Endothelial cell of umbilical vein (primary cell): ENCODE data around the gene KCNJ5. TPM values are rescaled to one million over a fixed set of nuclear protein-coding genes. Genes with fewer than 3 reads are reported as not detected.

Source experiments
- BruUV-seq: library from RNA; stranded (reverse); fragments of 400-500 nt; replicated peaks from 2 replicates; lab custom pipeline; 2021; lab: Mats Ljungman, UMichigan
- CTCF ChIA-PET: fragments of 300-600, 350-600 bp; sonication (Branson Sonifier 250); formaldehyde crosslinking; loops from one replicate; lab custom pipeline; 2021; ENCODE audit warnings: antibody characterized with exemption, inconsistent platforms; lab: Charles Lee
- POLR2A ChIA-PET: fragments of 300-600, 350-600 bp; sonication (Branson Sonifier 250); formaldehyde crosslinking; loops from one replicate; lab custom pipeline; 2021; ENCODE audit warnings: antibody characterized with exemption, inconsistent platforms; lab: Charles Lee
- DNase-seq: peaks from one replicate; pipeline ENCODE4 v3.0.0-alpha.2; 2011; ENCODE audit warnings: low read depth, low spot score
- FAIRE-seq: peaks from 2 replicates; lab custom pipeline; 2011; peaks lifted over from hg19 to GRCh38; lab: Jason Lieb, UNC
- H2AFZ ChIP-seq: 2 replicates; pipeline ENCODE4 v1.6.0; 2012; ENCODE audit warnings: low read depth, low read length, control low read depth, inconsistent platforms
- H3K27ac ChIP-seq: 2 replicates; pipeline ENCODE4 v1.5.1; 2011; ENCODE audit warnings: low read depth, mild to moderate bottlenecking, control low read depth, low read length, moderate library complexity; ENCODE audit not compliant: insufficient read depth
- H3K27me3 ChIP-seq, 2 experiments: 2 replicates each; pipeline versions ENCODE4 v1.6.0 to v1.6.1; 2011; ENCODE audit warnings: low read length in 2 of 2, mixed read lengths in 1 of 2; ENCODE audit not compliant: control insufficient read depth in 2 of 2, insufficient read depth in 2 of 2
- H3K36me3 ChIP-seq, 2 experiments: 2 replicates in 1 of 2; 3 replicates in 1 of 2; pipeline ENCODE4 v1.5.1; 2011; ENCODE audit warnings: low read length in 2 of 2, mild to moderate bottlenecking in 1 of 2, moderate library complexity in 1 of 2; ENCODE audit not compliant: control insufficient read depth in 2 of 2, insufficient read depth in 2 of 2; ENCODE audit errors: extremely low read depth in 1 of 2
- H3K4me1 ChIP-seq: 3 replicates; pipeline ENCODE4 v1.5.1; 2011; ENCODE audit warnings: mild to moderate bottlenecking, low read length; ENCODE audit not compliant: control insufficient read depth, insufficient read depth; ENCODE audit errors: extremely low read depth
- H3K4me2 ChIP-seq: 2 replicates; pipeline ENCODE4 v1.6.1; 2011; ENCODE audit warnings: low read length, control low read depth, mixed read lengths; ENCODE audit not compliant: insufficient read depth
- H3K4me3 ChIP-seq, 3 experiments: fragments of 200-600 bp in 1 of 3; sonication (generic), shearing (Covaris generic) in 1 of 3; replicated peaks in 1 of 3; 2 replicates each; pipeline ENCODE4 v1.5.1; 2011 to 2016; ENCODE audit warnings: control low read depth in 3 of 3, low read length in 3 of 3, mild to moderate bottlenecking in 2 of 3, inconsistent platforms in 1 of 3, low read depth in 1 of 3, moderate library complexity in 1 of 3; ENCODE audit not compliant: insufficient read depth in 1 of 3
- H3K79me2 ChIP-seq: 2 replicates; pipeline ENCODE4 v1.6.0; 2012; ENCODE audit warnings: low read length, inconsistent platforms; ENCODE audit not compliant: control insufficient read depth, insufficient read depth
- H3K9ac ChIP-seq: replicated peaks from 2 replicates; pipeline ENCODE3; 2011; ENCODE audit warnings: low read length, control low read depth; ENCODE audit not compliant: insufficient read depth; ENCODE audit errors: extremely low read depth
- H3K9me1 ChIP-seq: replicated peaks from 3 replicates; pipeline ENCODE4 v1.6.0; 2011; ENCODE audit warnings: mild to moderate bottlenecking, low read length; ENCODE audit not compliant: control insufficient read depth, insufficient read depth; ENCODE audit errors: extremely low read depth
- H3K9me3 ChIP-seq: replicated peaks from 2 replicates; pipeline ENCODE4 v1.5.1; 2012; ENCODE audit warnings: low read length, inconsistent platforms; ENCODE audit not compliant: control insufficient read depth, insufficient read depth
- H4K20me1 ChIP-seq: replicated peaks from 2 replicates; pipeline ENCODE3; 2011; ENCODE audit warnings: mild to moderate bottlenecking, low read length; ENCODE audit not compliant: control insufficient read depth, insufficient read depth; ENCODE audit errors: extremely low read depth
- CTCF ChIP-seq, 2 donors: IDR thresholded peaks; 1 replicate in 1 of 2; 2 replicates in 1 of 2; pipeline ENCODE4 v1.5.1; 2011; ENCODE audit warnings: low read length in 2 of 2, mild to moderate bottlenecking in 2 of 2, moderate library complexity in 2 of 2, control low read depth in 1 of 2, inconsistent platforms in 1 of 2, low read depth in 1 of 2; ENCODE audit not compliant: insufficient read depth in 1 of 2; ENCODE audit errors: extremely low read depth in 1 of 2
- EZH2 ChIP-seq: IDR thresholded peaks from 2 replicates; pipeline ENCODE4 v1.6.1; 2012; ENCODE audit warnings: borderline replicate concordance, low read depth, mild to moderate bottlenecking, moderate library complexity, low read length, inconsistent platforms; ENCODE audit not compliant: severe bottlenecking
- FOS ChIP-seq: IDR thresholded peaks from 2 replicates; pipeline ENCODE4 v1.6.1; 2011; ENCODE audit warnings: mild to moderate bottlenecking, low read length, moderate library complexity, borderline replicate concordance; ENCODE audit not compliant: insufficient read depth
- GATA2 ChIP-seq: IDR thresholded peaks from 2 replicates; pipeline ENCODE4 v1.7.0; 2011; ENCODE audit warnings: low read depth, mild to moderate bottlenecking, moderate library complexity, mixed read lengths, low read length; ENCODE audit not compliant: insufficient read length, insufficient read depth
- MYC ChIP-seq: IDR thresholded peaks from one replicate; pipeline ENCODE4 v1.6.1; 2011; ENCODE audit warnings: mild to moderate bottlenecking, low read depth, low read length
- POLR2AphosphoS5 ChIP-seq: IDR thresholded peaks from 2 replicates; pipeline ENCODE4 v1.6.1; 2012; ENCODE audit warnings: low read depth, mild to moderate bottlenecking, control low read depth, low read length, moderate library complexity; ENCODE audit not compliant: insufficient read depth
- dilution Hi-C: fragments of 300-500 bp; cut with MboI; formaldehyde crosslinking; loops from one replicate; pipeline ENCODE4 v1.15.0; 2019; ENCODE audit warnings: low sequenced_read_pairs; ENCODE audit not compliant: extremely low pct_ligation_motif_present
- intact Hi-C: fragments of 100-400 bp; cut with micrococcal nuclease; formaldehyde crosslinking; loops from one replicate; pipeline ENCODE4 v1.10.0; 2022
- polyA plus RNA-seq, 4 experiments: library from polyadenylated mRNA; depleted of rRNA in 3 of 4; stranded (reverse) in 3 of 4; unstranded in 1 of 4; fragments of >200 nt; gene quantifications; 2 replicates each; pipeline versions ENCODE4 v1.2.1 to v1.2.3, GENCODE V29; 2011 to 2012; ENCODE audit warnings: missing spikeins in 1 of 4
- total RNA-seq: library from RNA; stranded (reverse); gene quantifications from 2 replicates; pipeline ENCODE4 v1.2.3, GENCODE V29; 2021
- TF ChIP-seq, protein P1 (sequence below): IDR thresholded peaks from 2 replicates; pipeline ENCODE4 v1.6.1; 2011; ENCODE audit not compliant: insufficient read depth, insufficient read length

KCNJ5 gene
- total and polyA plus RNA-seq, 2 donors (not counting 3 experiments of a cell fraction or from before 2014, with no cell fraction given), result 0.13 TPM; not detected in 1

GRCh38 chr11:128934351-128934750 lies 43.2 kb downstream of the KCNJ5 start:
- Histone ChIP-seq H2AFZ (no peak overlapping the region), H3K4me2 (no peak overlapping the region), H3K4me1 (no peaks in the 10 kb centered on the region), H3K36me3 (no peaks in the 10 kb centered on the region), H3K27ac (no peak overlapping the region), H3K4me3 (no peak overlapping the region), H3K27me3 (no peaks in the 10 kb centered on the region), H3K79me2 (no peaks in the 10 kb centered on the region), H4K20me1 (no peaks in the 10 kb centered on the region), H3K9me1 (no peaks in the 10 kb centered on the region), H3K9me3 (no peaks in the 10 kb centered on the region), H3K9ac (no peak overlapping the region)
- BruUV-seq, result no TSS peak
- POLR2A ChIA-PET, result no interaction called here
- CTCF ChIA-PET, result no interaction called here
- TF ChIP-seq MYC (no peak), EZH2 (no peak), CTCF (IDR thresholded peaks at IDR 0.05; ENCODE audit: extremely low read depth in 1 of 2, insufficient read depth in 1 of 2, low read depth in 1 of 2, low read length in 2 of 2) (no peak)
- TF ChIP-seq, protein P1, sequence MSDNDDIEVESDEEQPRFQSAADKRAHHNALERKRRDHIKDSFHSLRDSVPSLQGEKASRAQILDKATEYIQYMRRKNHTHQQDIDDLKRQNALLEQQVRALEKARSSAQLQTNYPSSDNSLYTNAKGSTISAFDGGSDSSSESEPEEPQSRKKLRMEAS, result no peak
- FAIRE-seq (no peak), DNase-seq (no peak)
- intact Hi-C loops (no loop called here), dilution Hi-C loops (no loop called here)

DNA sequence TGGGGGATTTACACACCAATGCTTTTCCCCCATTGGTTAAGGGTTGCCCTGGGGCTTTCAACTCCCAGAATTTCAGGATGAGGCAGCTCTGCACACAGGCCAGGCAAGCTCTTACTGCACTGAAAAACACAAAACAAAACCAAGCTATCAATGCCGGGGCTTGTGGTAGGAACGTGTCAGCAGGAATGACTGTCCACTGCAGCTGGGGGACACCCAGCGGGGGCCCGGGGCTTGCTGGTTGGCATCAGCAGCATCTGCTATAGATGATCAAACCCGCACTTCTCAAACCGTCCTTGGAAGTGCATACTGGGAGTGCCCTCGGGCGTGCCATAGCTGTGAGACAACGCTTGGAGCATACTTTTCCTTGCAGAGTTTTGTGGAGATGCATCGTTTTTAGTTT lies 43.8 kb downstream of the KCNJ5 start:
- no peak overlapping the region for H3K27ac ChIP-seq
- intact Hi-C loops (no loop called here), dilution Hi-C loops (no loop called here)
- H2AFZ ChIP-seq, result no peak overlapping the region
- no peak overlapping the region for H3K9ac ChIP-seq
- CTCF ChIA-PET, result interaction anchor here (1.1 to 1.7 kb wide), 2 partner anchors 13 to 21 kb away, joined by 3 to 7 read pairs; no protein-coding TSS in a partner anchor
- H3K4me2 ChIP-seq, result no peak overlapping the region
- no peak for FAIRE-seq
- DNase-seq, result no peak
- POLR2A ChIA-PET, result no interaction called here
- H3K4me3 ChIP-seq, result no peak overlapping the region
- H3K4me1 ChIP-seq, result no peaks in the 10 kb centered on the region
- TF ChIP-seq POLR2AphosphoS5, result no peak
- no peak for TF ChIP-seq CTCF (IDR thresholded peaks at IDR 0.05; ENCODE audit: extremely low read depth in 1 of 2, insufficient read depth in 1 of 2, low read depth in 1 of 2, low read length in 2 of 2)
- TF ChIP-seq, protein P1, result no peak
- no peak for TF ChIP-seq FOS
- no peak for TF ChIP-seq MYC
- no peak for TF ChIP-seq GATA2
- TF ChIP-seq EZH2, result no peak
- H4K20me1 ChIP-seq, result no peaks in the 10 kb centered on the region
- no peaks in the 10 kb centered on the region for H3K36me3 ChIP-seq
- H3K27me3 ChIP-seq, result no peaks in the 10 kb centered on the region
- no TSS peak for BruUV-seq
- H3K9me3 ChIP-seq, result no peaks in the 10 kb centered on the region
- no peaks in the 10 kb centered on the region for H3K79me2 ChIP-seq
- H3K9me1 ChIP-seq, result no peaks in the 10 kb centered on the region
